ENCODE data around the gene UCN2.

The UCN2 gene

DNA sequence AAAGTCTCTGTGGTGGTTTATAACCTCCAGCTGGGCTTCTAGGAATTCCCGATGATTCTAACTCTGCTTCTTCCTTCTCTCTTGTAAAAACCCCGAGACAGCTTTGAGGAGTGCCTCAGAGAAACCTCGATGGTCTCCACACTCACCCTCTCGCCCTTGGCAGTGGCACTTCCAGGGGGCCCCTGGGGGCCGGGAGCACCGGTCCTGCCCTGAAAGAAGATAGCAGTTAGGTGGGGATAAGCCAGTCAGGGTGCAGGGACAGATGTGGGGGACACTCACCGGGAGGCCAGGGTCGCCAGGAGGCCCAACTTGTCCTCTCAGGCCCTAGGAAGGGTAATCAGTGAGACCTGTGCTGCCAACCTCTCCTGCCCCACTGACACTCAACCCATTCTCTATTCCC, 21.8 kb upstream of the UCN2 start:
- H3K79me2 ChIP-seq (ENCODE audit: control insufficient read depth, low read length): no peaks in the 10 kb centered on the region
- H3K27ac ChIP-seq (ENCODE audit: low read depth, low read length): no peak overlapping the region
- no peaks in the 10 kb centered on the region for H3K4me1 ChIP-seq (ENCODE audit: control insufficient read depth, low read length)
- H3K4me2 ChIP-seq (ENCODE audit: low read length): no peak overlapping the region
- H3K27me3 ChIP-seq (ENCODE audit: control insufficient read depth, low read length): peaks cover 8% of the 10 kb centered on the region; the same call in 1 of the 2 replicates
- H4K20me1 ChIP-seq (ENCODE audit: control insufficient read depth, insufficient read depth, low read depth, low read length): no peaks in the 10 kb centered on the region
- H3K9me3 ChIP-seq (ENCODE audit: control insufficient read depth, insufficient read depth, low read length): no peaks in the 10 kb centered on the region
- H3K9me2 ChIP-seq (replicated peaks; ENCODE audit: control insufficient read depth, low read length): no peaks in the 10 kb centered on the region
- H3F3A ChIP-seq (ENCODE audit: control insufficient read depth, insufficient read depth): no peaks in the 10 kb centered on the region
- TF ChIP-seq, protein P1, sequence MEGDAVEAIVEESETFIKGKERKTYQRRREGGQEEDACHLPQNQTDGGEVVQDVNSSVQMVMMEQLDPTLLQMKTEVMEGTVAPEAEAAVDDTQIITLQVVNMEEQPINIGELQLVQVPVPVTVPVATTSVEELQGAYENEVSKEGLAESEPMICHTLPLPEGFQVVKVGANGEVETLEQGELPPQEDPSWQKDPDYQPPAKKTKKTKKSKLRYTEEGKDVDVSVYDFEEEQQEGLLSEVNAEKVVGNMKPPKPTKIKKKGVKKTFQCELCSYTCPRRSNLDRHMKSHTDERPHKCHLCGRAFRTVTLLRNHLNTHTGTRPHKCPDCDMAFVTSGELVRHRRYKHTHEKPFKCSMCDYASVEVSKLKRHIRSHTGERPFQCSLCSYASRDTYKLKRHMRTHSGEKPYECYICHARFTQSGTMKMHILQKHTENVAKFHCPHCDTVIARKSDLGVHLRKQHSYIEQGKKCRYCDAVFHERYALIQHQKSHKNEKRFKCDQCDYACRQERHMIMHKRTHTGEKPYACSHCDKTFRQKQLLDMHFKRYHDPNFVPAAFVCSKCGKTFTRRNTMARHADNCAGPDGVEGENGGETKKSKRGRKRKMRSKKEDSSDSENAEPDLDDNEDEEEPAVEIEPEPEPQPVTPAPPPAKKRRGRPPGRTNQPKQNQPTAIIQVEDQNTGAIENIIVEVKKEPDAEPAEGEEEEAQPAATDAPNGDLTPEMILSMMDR (IDR thresholded peaks at IDR 0.05; ENCODE audit: low read depth, low read length, poor library complexity, severe bottlenecking): no peak
- TF ChIP-seq EZH2phosphoT487 (IDR thresholded peaks at IDR 0.05; ENCODE audit: borderline replicate concordance, low read length): no peak
- no peak overlapping the region for H3K4me3 ChIP-seq (ENCODE audit: low read length)
- H3K36me3 ChIP-seq (ENCODE audit: control insufficient read depth, low read length): no peaks in the 10 kb centered on the region

DNA sequence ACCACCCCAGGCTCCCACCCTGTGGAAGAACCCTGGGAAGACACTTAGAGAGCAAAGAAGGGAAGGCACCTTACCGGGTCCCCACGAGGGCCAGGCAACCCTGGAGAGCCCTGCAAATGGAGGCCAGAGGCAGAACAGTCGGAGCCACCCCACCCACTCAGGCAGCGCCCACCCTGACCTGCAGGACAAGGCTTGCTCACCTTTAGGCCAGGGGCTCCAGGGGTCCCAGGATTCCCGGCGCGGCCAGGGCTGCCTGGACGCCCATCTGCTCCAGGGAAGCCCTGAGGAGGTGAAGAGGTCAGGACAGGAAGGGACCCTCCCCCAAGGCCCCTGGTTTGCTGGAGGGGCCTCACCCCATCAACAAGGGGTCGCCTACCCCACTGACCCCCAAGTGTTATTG, 21.3 kb upstream of the UCN2 start:
- H3K4me1 ChIP-seq (ENCODE audit: control insufficient read depth, low read length): no peaks in the 10 kb centered on the region
- H3K9me2 ChIP-seq (replicated peaks; ENCODE audit: control insufficient read depth, low read length): no peaks in the 10 kb centered on the region
- no peaks in the 10 kb centered on the region for H3K36me3 ChIP-seq (ENCODE audit: control insufficient read depth, low read length)
- H3K27me3 ChIP-seq (ENCODE audit: control insufficient read depth, low read length): peaks cover 6% of the 10 kb centered on the region; the same call in 1 of the 2 replicates
- no peaks in the 10 kb centered on the region for H3K9me3 ChIP-seq (ENCODE audit: control insufficient read depth, insufficient read depth, low read length)
- no peak overlapping the region for H3K4me3 ChIP-seq (ENCODE audit: low read length)
- H3K27ac ChIP-seq (ENCODE audit: low read depth, low read length): no peak overlapping the region
- H3K79me2 ChIP-seq (ENCODE audit: control insufficient read depth, low read length): no peaks in the 10 kb centered on the region
- no peaks in the 10 kb centered on the region for H3F3A ChIP-seq (ENCODE audit: control insufficient read depth, insufficient read depth)
- no peak for TF ChIP-seq EZH2phosphoT487 (IDR thresholded peaks at IDR 0.05; ENCODE audit: borderline replicate concordance, low read length)
- TF ChIP-seq, protein P1 (IDR thresholded peaks at IDR 0.05; ENCODE audit: low read depth, low read length, poor library complexity, severe bottlenecking): no peak
- no peaks in the 10 kb centered on the region for H4K20me1 ChIP-seq (ENCODE audit: control insufficient read depth, insufficient read depth, low read depth, low read length)
- no peak overlapping the region for H3K4me2 ChIP-seq (ENCODE audit: low read length)

- no peak overlapping the region for H3K4me2 ChIP-seq (ENCODE audit: low read length)
- no peak for TF ChIP-seq EZH2phosphoT487 (IDR thresholded peaks at IDR 0.05; ENCODE audit: borderline replicate concordance, low read length)
- TF ChIP-seq, protein P1 (IDR thresholded peaks at IDR 0.05; ENCODE audit: low read depth, low read length, poor library complexity, severe bottlenecking): no peak
- no peak overlapping the region for H3K27ac ChIP-seq (ENCODE audit: low read depth, low read length)
- no peaks in the 10 kb centered on the region for H3K9me2 ChIP-seq (replicated peaks; ENCODE audit: control insufficient read depth, low read length)
- no peaks in the 10 kb centered on the region for H3F3A ChIP-seq (ENCODE audit: control insufficient read depth, insufficient read depth)
- H3K4me3 ChIP-seq (ENCODE audit: low read length): no peak overlapping the region
- H3K27me3 ChIP-seq (ENCODE audit: control insufficient read depth, low read length): 0 out of 2 replicates have a peak, but pooled peaks cover 6% of the 10 kb centered on the region
- H3K9me3 ChIP-seq (ENCODE audit: control insufficient read depth, insufficient read depth, low read length): no peaks in the 10 kb centered on the region
- no peaks in the 10 kb centered on the region for H3K36me3 ChIP-seq (ENCODE audit: control insufficient read depth, low read length)
- no peaks in the 10 kb centered on the region for H3K4me1 ChIP-seq (ENCODE audit: control insufficient read depth, low read length)
- no peaks in the 10 kb centered on the region for H4K20me1 ChIP-seq (ENCODE audit: control insufficient read depth, insufficient read depth, low read depth, low read length)
- no peaks in the 10 kb centered on the region for H3K79me2 ChIP-seq (ENCODE audit: control insufficient read depth, low read length)
Observed at GRCh38 chr3:48581621-48582481, 18.3 kb upstream of the UCN2 start.
